Fibroblast of lung (primary cell): Measurements from ENCODE around the gene ADORA1. TPM values are rescaled to one million over a fixed set of nuclear protein-coding genes. Genes with fewer than 3 reads are reported as not detected.

ENCODE experiments used
- DNase-seq, 2 donors: peaks; one replicate each; pipeline versions ENCODE4 v3.0.0 to v3.0.0-alpha.2; 2010; ENCODE audit warnings: low read depth in 2 of 2
- H2AFZ ChIP-seq: 2 replicates; pipeline ENCODE4 v1.5.1; 2012; ENCODE audit warnings: low read length, control low read depth, inconsistent platforms
- H3K27ac ChIP-seq: 2 replicates; pipeline ENCODE4 v1.5.1; 2011; ENCODE audit warnings: low read length, control low read depth; ENCODE audit not compliant: insufficient read depth
- H3K27me3 ChIP-seq: 2 replicates; pipeline ENCODE4 v1.5.1; 2011; ENCODE audit warnings: mild to moderate bottlenecking, low read length; ENCODE audit not compliant: control insufficient read depth, insufficient read depth
- H3K36me3 ChIP-seq: 2 replicates; pipeline ENCODE4 v1.5.1; 2011; ENCODE audit warnings: low read length; ENCODE audit not compliant: control insufficient read depth, insufficient read depth
- H3K4me1 ChIP-seq: 2 replicates; pipeline ENCODE4 v1.5.1; 2011; ENCODE audit warnings: low read length; ENCODE audit not compliant: control insufficient read depth, insufficient read depth; ENCODE audit errors: extremely low read depth
- H3K4me2 ChIP-seq: 2 replicates; pipeline ENCODE4 v1.5.1; 2011; ENCODE audit warnings: low read length, control low read depth; ENCODE audit not compliant: insufficient read depth; ENCODE audit errors: extremely low read depth
- H3K4me3 ChIP-seq, 4 experiments: fragments of 200-600 bp in 1 of 4; sonication (generic) in 1 of 4; replicated peaks in 1 of 4; 2 replicates each; pipeline ENCODE4 v1.5.1; 2011 to 2016; ENCODE audit warnings: low read length in 4 of 4, low read depth in 3 of 4, mild to moderate bottlenecking in 3 of 4, control low read depth in 2 of 4, inconsistent platforms in 1 of 4, mixed read lengths in 1 of 4; ENCODE audit not compliant: insufficient read depth in 1 of 4; ENCODE audit errors: control extremely low read depth in 1 of 4
- H3K79me2 ChIP-seq: 2 replicates; pipeline ENCODE4 v1.5.1; 2012; ENCODE audit warnings: mild to moderate bottlenecking, low read length, inconsistent platforms; ENCODE audit not compliant: control insufficient read depth, insufficient read depth
- H3K9ac ChIP-seq: 2 replicates; pipeline ENCODE4 v1.5.1; 2011; ENCODE audit warnings: mild to moderate bottlenecking, low read length, control low read depth; ENCODE audit not compliant: insufficient read depth
- H3K9me3 ChIP-seq: 2 replicates; pipeline ENCODE4 v1.5.1; 2012; ENCODE audit warnings: low read depth, low read length; ENCODE audit not compliant: control insufficient read depth, insufficient read depth
- H4K20me1 ChIP-seq: 2 replicates; pipeline ENCODE4 v1.5.1; 2011; ENCODE audit warnings: low read length; ENCODE audit not compliant: control insufficient read depth, insufficient read depth; ENCODE audit errors: extremely low read depth
- EZH2 ChIP-seq: IDR thresholded peaks from 2 replicates; pipeline ENCODE4 v1.5.1; 2012; ENCODE audit warnings: low read length, control low read depth, mild to moderate bottlenecking; ENCODE audit errors: missing control alignments
- polyA plus RNA-seq, 2 donors: library from polyadenylated mRNA; depleted of rRNA in 1 of 2; stranded (reverse) in 1 of 2; unstranded in 1 of 2; fragments of >200 nt; gene quantifications; 2 replicates each; pipeline ENCODE4 v1.2.1, GENCODE V29; 2011 to 2012; ENCODE audit warnings: missing spikeins in 1 of 2
- total RNA-seq: library from RNA; depleted of rRNA; stranded (reverse); fragments of >200 nt; gene quantifications from 2 replicates; pipeline ENCODE4 v1.2.1, GENCODE V29; 2014
- TF ChIP-seq, protein P1 (sequence below), 2 donors: IDR thresholded peaks in 1 of 2; conservative IDR thresholded peaks in 1 of 2; 1 replicate in 1 of 2; 2 replicates in 1 of 2; pipeline ENCODE4 v1.5.1; 2011 to 2012; ENCODE audit warnings: low read length in 2 of 2, control low read depth in 1 of 2, inconsistent platforms in 1 of 2, low read depth in 1 of 2, mild to moderate bottlenecking in 1 of 2

ADORA1 gene
- total and polyA plus RNA-seq, 2 donors (not counting 1 experiment from before 2014, with no cell fraction given), result 1.5 to 6.1 TPM

DNA sequence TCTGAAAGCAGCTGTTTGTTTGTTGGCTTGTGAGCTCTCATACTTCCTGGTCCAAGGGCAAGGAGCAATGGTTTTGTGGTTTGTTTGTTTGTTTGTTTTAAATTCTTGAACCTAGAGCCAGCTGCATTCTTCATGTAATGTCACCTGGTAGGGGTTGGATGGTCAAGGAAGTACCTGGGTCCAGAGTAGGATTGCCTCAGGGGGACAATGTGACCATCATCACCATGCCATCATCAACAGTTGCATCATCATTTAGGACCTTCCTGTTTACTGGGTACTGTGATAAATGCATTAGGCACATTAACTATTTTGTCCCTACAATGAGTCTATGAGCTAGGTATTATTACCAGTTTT lies 27.0 kb upstream of the ADORA1 start:
- Histone ChIP-seq H3K36me3 (no peaks in the 10 kb centered on the region), H3K27ac (no peak overlapping the region), H3K4me2 (no peak overlapping the region), H3K4me1 (no peaks in the 10 kb centered on the region), H2AFZ (no peak overlapping the region), H3K4me3 (no peak overlapping the region), H3K9ac (no peak overlapping the region), H3K9me3 (no peaks in the 10 kb centered on the region), H3K27me3 (peaks cover 24% of the 10 kb centered on the region), H4K20me1 (no peaks in the 10 kb centered on the region), H3K79me2 (no peaks in the 10 kb centered on the region)
- no peak for DNase-seq
- TF ChIP-seq EZH2, result no peak
- TF ChIP-seq, protein P1, sequence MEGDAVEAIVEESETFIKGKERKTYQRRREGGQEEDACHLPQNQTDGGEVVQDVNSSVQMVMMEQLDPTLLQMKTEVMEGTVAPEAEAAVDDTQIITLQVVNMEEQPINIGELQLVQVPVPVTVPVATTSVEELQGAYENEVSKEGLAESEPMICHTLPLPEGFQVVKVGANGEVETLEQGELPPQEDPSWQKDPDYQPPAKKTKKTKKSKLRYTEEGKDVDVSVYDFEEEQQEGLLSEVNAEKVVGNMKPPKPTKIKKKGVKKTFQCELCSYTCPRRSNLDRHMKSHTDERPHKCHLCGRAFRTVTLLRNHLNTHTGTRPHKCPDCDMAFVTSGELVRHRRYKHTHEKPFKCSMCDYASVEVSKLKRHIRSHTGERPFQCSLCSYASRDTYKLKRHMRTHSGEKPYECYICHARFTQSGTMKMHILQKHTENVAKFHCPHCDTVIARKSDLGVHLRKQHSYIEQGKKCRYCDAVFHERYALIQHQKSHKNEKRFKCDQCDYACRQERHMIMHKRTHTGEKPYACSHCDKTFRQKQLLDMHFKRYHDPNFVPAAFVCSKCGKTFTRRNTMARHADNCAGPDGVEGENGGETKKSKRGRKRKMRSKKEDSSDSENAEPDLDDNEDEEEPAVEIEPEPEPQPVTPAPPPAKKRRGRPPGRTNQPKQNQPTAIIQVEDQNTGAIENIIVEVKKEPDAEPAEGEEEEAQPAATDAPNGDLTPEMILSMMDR (conservative IDR thresholded peaks at IDR 0.05 in 1 of 2, IDR thresholded peaks at IDR 0.05 in 1 of 2; ENCODE audit: low read depth in 1 of 2, low read length in 2 of 2), result no peak

DNA sequence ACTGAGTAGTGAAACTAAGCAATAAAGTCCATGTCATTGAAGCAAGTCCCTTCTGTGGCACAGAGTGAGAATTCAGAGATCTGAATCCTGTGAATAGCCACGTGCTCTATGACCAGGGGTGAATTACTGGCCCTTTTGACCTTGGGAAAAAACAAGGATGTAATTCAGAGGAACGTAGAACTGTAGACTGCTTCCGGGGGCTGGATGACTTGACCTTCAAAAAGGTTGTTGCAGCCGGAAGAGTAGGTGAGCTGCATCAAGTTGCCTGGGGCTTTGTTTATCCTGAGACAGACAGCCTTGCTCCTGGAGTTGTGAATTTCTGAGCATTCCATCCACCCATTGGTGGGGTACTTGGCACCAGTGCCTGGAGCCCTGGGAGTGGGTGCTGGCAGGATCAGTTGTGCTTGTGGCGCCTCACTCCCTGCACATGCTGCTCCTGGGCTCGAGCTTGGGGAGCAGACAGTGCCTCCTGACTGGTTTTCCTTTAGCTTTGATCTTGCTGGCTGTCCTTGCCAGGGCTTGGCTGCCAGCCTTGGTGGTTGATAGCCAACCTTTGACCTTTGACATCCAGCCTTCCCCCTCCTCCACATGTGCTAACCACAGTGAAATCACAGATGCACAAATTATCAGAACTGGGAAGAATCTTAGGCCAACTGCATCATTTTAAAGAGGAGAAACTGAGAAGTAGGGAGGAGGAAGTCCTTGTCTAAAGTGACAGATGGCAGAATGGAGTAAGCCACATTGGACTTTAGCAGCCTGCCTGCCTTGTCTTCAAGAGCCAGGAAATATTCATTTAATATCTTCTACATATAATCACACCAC lies 25.5 kb upstream of the ADORA1 start:
- H3K9me3 ChIP-seq, result no peaks in the 10 kb centered on the region
- no peaks in the 10 kb centered on the region for H3K79me2 ChIP-seq
- peaks cover 21% of the 10 kb centered on the region for H3K27me3 ChIP-seq
- H4K20me1 ChIP-seq, result no peaks in the 10 kb centered on the region
- H3K4me2 ChIP-seq, result no peak overlapping the region
- no peak overlapping the region for H3K9ac ChIP-seq
- no peak overlapping the region for H3K27ac ChIP-seq
- no peak for DNase-seq
- H3K4me1 ChIP-seq, result no peaks in the 10 kb centered on the region
- H2AFZ ChIP-seq, result no peak overlapping the region
- no peaks in the 10 kb centered on the region for H3K36me3 ChIP-seq
- H3K4me3 ChIP-seq, result no peak overlapping the region
- no peak for TF ChIP-seq EZH2
- TF ChIP-seq, protein P1 (conservative IDR thresholded peaks at IDR 0.05 in 1 of 2, IDR thresholded peaks at IDR 0.05 in 1 of 2; ENCODE audit: low read depth in 1 of 2, low read length in 2 of 2), result no peak

DNA sequence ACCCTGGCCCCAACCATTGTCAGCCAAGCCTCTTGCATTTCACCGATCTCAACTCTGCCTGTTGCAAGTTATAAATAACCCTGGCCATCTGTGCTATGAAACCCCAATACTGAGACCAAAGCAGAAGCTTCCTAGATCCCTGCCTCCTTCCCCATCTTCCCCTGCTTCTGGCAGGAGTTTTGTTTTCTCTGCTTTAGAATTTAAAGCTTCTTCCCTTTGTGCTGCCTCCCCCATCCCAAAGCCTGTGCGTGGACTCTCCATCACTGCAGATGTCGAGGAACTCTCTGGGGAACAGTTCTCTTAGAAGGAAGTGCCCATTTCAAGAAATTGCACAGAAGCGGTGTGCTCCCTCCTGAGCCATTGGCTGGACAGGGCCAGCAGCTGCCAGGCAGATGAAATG lies 24.3 kb upstream of the ADORA1 start:
- H3K9ac ChIP-seq, result no peak overlapping the region
- TF ChIP-seq EZH2, result no peak
- TF ChIP-seq, protein P1 (conservative IDR thresholded peaks at IDR 0.05 in 1 of 2, IDR thresholded peaks at IDR 0.05 in 1 of 2; ENCODE audit: low read depth in 1 of 2, low read length in 2 of 2), result no peak
- H2AFZ ChIP-seq, result no peak overlapping the region
- H4K20me1 ChIP-seq, result no peaks in the 10 kb centered on the region
- no peak for DNase-seq
- H3K9me3 ChIP-seq, result no peaks in the 10 kb centered on the region
- no peaks in the 10 kb centered on the region for H3K4me1 ChIP-seq
- no peak overlapping the region for H3K27ac ChIP-seq
- no peak overlapping the region for H3K4me3 ChIP-seq
- H3K27me3 ChIP-seq, result peaks cover 20% of the 10 kb centered on the region
- no peaks in the 10 kb centered on the region for H3K79me2 ChIP-seq
- H3K36me3 ChIP-seq, result no peaks in the 10 kb centered on the region
- no peak overlapping the region for H3K4me2 ChIP-seq
